HG03060 (cell line): ENCODE results near the gene NSUN2.

Source experiments
- ATAC-seq: cut with Tn5 transposase; IDR thresholded peaks from one replicate; pipeline ENCODE4 v1.9.1; 2021; ENCODE audit warnings: low read depth, moderate number of reproducible peaks; ENCODE audit not compliant: unreplicated experiment

Gene NSUN2

DNA sequence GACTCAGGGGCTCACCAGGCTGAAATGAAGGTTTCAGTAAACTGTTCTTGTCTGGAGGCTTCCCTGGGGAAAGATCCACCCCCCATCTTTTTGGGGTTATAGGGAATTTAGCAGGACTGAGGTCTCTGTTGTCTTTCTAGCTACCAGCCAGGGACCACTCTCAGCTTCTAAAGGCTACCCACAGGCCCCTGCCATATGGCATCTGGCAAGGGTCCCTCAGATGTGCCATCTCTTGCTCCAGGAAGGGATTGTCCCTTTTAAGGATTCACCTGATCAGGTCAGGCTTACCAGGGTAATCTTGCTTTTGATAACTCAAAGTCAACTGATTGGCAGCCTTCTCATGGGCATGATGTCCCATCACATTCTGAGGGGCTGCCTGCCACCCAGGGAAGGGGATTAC is 65.0 kb downstream of the NSUN2 start:
- no peak for ATAC-seq

DNA sequence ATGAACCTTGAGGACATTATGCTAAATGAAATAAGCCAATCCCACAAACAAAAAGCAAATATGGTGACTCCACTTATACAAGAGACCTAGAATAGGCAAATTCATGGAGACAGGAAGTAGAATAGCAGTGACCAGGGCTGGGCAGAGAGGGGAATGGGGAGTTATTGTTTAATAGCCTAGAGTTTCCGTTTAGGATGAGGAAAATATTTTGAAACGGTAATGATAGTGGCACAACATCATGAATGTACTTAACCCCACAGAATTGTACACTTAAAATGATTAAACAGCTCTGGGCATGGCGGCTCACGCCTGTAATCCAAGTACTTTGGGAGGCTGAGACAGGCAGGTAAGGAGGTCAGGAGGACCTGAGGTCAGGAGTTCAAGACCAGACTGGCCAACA is 65.8 kb downstream of the NSUN2 start:
- no peak for ATAC-seq

DNA sequence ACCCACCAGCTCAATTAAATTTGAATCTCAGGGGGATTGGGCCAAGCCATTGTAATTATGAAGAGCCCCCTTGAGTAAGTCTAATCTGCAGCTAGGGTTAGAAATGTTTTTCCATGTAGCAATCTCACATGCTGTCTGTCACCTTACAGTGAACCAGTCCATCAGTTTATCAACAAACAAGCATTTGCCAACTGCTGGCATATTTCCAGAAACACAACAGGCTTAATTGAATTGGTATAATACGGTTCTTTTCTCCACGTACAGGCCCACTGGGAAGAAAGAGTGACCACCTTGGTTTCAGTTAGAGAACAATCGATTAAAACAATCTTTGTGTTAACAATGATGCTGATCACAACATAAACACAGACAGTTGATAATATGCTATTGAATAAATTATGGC is 67.4 kb downstream of the NSUN2 start:
- no peak for ATAC-seq

DNA sequence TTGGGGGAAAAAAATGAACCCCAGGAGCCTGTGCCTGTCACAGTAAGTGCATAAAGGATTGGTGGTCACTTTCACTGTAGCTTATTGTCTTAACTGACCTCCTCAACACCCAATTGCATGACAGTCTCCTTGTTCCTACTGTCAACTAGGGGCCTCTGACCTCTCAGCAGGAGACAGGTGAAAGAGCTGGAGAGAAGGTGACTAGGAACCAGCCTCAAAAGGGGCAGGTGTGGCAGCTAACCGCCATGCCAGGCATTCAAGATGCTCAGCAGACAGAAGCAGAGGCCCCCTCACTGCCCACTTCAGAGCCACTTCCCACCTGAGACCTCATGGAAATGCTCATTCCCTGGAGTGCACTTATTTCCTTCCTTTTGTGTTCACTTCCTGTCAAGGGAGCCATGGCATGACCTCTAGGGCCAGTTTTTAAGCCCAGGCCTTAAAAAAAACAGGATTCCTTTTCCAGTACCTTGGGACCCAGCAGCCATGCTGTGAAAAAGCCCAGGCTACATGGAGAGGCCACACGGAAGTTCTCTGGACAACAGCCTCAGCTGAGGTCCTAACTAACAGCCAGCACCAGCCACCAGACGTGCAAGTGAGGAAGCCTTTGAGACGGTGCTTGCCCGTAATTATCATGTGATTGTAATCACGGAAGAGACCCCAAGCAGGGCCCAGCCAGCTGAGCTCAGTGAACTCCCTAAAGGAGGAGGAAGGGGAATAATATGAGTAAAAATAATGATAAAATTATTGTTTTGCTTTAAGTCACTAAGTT is 74.9 kb downstream of the NSUN2 start:
- ATAC-seq: no peak

DNA sequence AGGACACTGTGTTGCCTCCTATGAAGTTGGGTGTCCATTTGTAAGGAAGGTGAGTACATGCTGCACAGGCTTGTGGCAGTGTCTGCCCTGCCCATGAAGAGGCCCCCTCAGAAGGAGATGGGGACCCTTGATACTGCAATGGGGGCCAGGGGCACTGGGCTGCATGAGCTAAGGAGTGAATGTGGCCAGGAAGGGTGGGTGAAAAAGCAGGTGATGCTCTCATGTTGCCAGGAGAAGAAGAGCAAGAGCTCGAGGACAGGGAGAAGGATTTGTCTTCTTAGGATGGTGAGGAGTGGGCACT is 76.1 kb downstream of the NSUN2 start:
- ATAC-seq: no peak

DNA sequence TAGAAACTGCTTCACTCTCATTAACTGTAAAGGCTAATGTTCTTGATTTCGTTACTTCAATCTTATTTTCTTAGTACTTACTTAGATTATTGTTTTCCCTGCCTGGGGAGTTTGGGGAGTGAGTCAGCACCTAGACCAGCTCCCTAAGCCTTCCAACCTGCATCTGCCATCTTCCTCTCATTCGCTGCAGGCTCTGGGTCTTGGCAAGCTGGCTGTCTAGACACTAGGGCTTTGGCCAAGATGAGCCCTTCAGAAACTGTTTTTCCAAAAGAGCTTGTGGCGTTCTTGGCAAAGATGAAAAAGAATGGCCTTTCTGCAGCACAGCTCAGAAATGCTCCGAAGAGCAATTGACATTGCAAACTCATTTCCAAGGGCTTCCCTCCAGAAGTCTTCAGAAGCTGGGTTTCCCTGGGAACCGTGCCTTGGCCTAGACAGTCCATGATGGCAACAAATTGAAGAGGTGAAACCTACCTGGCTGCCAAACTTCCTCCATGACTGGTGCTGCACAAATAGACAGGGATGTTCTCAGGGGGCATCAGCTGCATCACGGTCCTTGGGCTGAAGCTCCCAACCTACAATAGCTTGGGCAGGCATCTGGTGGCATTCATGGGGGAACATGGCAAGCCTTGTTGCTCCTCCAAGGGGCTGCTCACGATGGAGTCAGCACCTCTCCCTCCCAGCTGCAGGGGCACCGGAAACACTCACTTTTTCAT is 76.6 kb downstream of the NSUN2 start:
- ATAC-seq: no peak

DNA sequence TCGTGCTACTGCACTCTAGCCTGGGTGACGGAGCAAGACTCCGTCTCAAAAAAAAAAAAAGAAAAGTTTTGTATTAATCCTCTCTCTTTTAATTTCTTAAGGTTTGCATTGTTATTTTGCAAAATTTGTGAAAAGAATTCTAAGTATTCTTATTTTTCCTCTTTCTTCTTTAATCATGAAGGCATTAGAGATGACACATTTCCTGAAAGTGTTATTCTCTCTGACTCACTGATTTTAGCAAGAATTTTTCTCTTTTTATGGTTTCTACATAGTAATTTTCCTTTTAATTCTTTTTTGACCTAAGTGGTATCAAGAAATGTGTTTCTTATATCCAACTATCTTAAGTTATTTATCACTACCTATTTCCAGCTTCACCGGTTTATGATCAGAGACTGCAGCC is 78.0 kb downstream of the NSUN2 start:
- ATAC-seq: no peak

DNA sequence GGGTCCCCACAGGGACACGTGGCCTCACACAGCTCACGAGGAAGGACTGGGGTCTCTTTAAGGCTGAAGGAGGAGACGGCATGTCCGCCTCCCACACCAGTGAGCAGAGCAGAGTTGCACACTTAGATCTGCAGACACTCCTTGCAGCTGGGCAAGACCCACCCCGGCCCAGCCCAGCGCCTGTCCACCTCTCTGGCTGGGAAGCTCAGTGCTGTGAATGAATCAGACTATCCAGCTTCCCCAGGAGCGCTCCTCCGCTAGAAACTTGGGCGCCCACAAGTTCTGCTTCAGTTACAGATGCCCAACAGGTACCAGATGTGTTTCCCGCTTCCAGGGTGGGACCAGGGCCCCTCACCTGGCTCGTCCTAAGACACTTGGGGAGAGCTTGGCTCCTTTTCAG is 78.9 kb downstream of the NSUN2 start:
- no peak for ATAC-seq

DNA sequence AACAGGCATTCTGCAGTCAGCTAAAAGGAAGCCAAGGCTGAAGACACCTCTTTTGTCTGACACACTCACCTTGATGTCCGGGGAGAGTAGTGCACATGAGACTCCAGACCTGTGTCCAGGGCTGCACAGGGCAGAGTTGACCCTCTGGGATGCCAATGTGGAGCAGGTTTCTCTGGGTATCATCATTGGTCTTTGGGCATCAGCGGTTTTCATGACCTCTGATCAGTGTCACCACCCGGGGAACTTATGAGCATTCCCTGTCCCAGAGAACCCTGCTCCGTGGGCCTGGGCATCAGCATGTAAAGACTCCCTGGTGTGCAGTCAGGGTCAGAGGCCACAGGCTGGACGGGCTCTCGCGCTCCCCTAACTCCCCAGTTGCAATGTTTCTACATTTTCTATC is 80.2 kb downstream of the NSUN2 start:
- no peak for ATAC-seq

DNA sequence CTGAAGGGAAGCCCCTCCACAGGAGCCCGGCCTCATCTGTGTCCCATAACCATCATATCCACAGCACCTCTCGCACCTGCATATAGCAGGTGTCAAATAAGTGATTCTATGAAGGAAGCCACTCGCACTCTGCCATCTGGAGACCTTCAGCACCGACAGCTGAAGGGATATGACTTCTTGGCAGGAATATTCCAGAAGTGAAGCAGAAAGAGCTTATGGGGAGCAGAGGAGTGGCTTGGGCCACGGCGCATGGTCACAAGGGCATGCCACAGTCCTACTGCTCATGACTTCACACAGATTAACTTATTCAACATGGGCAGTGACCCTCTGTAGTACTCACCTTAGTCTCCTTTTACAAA is 80.9 kb downstream of the NSUN2 start:
- no peak for ATAC-seq

DNA sequence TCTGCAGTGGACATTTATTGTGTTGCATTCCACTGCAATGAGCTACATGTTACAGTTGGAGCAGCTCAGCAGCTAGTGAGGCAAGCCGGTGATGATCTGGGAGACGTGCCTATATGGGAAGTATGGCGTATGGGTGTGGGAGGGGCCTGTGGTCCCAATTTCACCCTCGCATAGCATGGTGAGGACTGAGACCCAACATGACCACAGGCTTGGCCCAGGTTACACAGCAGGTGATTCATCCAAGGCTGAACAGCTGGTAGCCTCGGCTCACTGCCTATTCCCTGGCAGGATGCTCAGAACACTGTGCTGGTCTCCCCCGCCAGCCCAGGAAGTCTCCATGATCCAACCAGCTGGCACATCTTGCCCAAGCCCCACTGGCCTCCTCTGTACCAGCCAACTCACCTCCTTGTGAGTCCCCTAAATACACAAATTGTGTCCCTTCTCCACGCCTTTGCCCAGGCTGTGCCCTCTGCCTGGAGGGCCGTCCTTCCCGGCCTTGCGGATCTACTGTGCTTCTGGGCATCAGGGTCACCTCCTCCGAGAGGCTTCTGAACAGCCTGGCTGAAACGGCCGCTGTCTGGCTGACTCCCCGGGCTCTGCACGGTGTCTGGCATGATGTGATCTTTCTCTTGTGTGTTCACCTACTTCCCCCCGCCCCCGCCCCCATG is 81.4 kb downstream of the NSUN2 start:
- no peak for ATAC-seq

DNA sequence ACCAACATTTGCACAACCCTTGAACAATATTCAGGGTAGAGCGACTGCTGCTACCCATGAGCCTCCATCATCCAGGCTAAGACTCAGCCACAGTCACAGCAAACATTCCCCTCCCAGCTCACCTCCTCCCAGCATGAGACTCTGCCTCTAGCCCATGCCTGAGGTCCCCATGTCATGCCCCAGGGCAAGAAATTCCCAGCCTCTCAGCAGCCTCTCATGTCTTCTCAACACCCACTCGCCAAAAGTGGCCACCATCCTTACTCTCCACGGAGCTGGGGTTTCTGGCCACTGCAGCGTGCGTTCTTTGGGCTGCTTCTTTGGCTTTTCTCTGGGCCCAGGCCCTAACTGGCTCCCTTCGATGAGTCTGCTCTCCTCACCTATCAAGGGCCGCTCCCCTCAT is 82.2 kb downstream of the NSUN2 start:
- no peak for ATAC-seq
